Muscle of back (tissue), 11 donors: ENCODE data around the gene R3HDML. TPM values are rescaled to one million over a fixed set of nuclear protein-coding genes. Genes with fewer than 3 reads are reported as not detected.
A peak's percentile ranks its signal among the peaks of the same experiment; 100 is the strongest.
"Not testable (repeated sequence)": the region's sequence is repeated elsewhere in the genome, so short reads cannot be mapped to it uniquely, and the experiment has no call there.

Experiments
- DNase-seq, 3 donors: peaks; one replicate each; pipeline versions ENCODE4 v3.0.0 to v3.0.0-alpha.2; 2013
- polyA plus RNA-seq, 10 donors: library from polyadenylated mRNA; unstranded; fragments of 120-200 nt; gene quantifications; one replicate each; pipeline ENCODE4 v1.2.1, GENCODE V29; 2013; ENCODE audit not compliant: insufficient read length in 10 of 10

Gene R3HDML
- polyA plus RNA-seq, 10 donors: not detected

- not testable (repeated sequence) for DNase-seq
These were observed 9.1 kb upstream of the R3HDML start for GRCh38 chr20:44327748-44328147.

- no peak for DNase-seq
These were observed 8.4 kb upstream of the R3HDML start for GRCh38 chr20:44328428-44328827.

GRCh38 chr20:44331201-44331600 is 5.6 kb upstream of the R3HDML start:
- DNase-seq: no peak

- no peak for DNase-seq
These were observed 2.5 kb upstream of the R3HDML start for GRCh38 chr20:44334306-44334705.

- no peak for DNase-seq
These were observed 2.1 kb upstream of the R3HDML start for GRCh38 chr20:44334709-44335108.

- DNase-seq: no peak
These were observed 1.2 kb upstream of the R3HDML start for GRCh38 chr20:44335675-44336074.

GRCh38 chr20:44336086-44336485 is 757 bp upstream of the R3HDML start:
- DNase-seq: no peak

- peak in 1 of 3 donors; percentile 17 for DNase-seq
These were observed 5.4 kb downstream of the R3HDML start for GRCh38 chr20:44342248-44342647.

- no peak for DNase-seq
These were observed 6.4 kb downstream of the R3HDML start for GRCh38 chr20:44343162-44343675.

- no peak for DNase-seq
These were observed 7.9 kb downstream of the R3HDML start for GRCh38 chr20:44344723-44345122.

- no peak for DNase-seq
These were observed 8.3 kb downstream of the R3HDML start for GRCh38 chr20:44345147-44345546.

- not testable (repeated sequence) for DNase-seq
These were observed 9.1 kb downstream of the R3HDML start for GRCh38 chr20:44345941-44346340.

GRCh38 chr20:44348168-44348659 is 11.4 kb downstream of the R3HDML start:
- DNase-seq: no peak

- no peak for DNase-seq
These were observed 12.5 kb downstream of the R3HDML start for GRCh38 chr20:44349349-44349748.

GRCh38 chr20:44350567-44350966 is 13.7 kb downstream of the R3HDML start:
- no peak for DNase-seq

GRCh38 chr20:44354979-44355497 is 18.2 kb downstream of the R3HDML start:
- DNase-seq: no peak

GRCh38 chr20:44355498-44356352 is 18.9 kb downstream of the R3HDML start, which contains the start of gene HNF4A:
TSS of gene HNF4A (plus strand) at chr20:44355699. CDS start at chr20:44355805, 106 bp downstream.
- no peak for DNase-seq

GRCh38 chr20:44356353-44356723 is 19.5 kb downstream of the R3HDML start:
- no peak for DNase-seq

GRCh38 chr20:44357020-44357419 is 20.2 kb downstream of the R3HDML start:
- no peak for DNase-seq

- no peak for DNase-seq
These were observed 20.8 kb downstream of the R3HDML start for GRCh38 chr20:44357555-44358125.

GRCh38 chr20:44358776-44359175 is 21.9 kb downstream of the R3HDML start:
- DNase-seq: no peak

- DNase-seq: no peak
These were observed 23.4 kb downstream of the R3HDML start for GRCh38 chr20:44360221-44360620.

- no peak for DNase-seq
These were observed 24.2 kb downstream of the R3HDML start for GRCh38 chr20:44361021-44361420.
